Thoracic aorta (tissue), 2 donors: ENCODE data around the gene HCRTR2. TPM values are rescaled to one million over a fixed set of nuclear protein-coding genes. Genes with fewer than 3 reads are reported as not detected.
"Not testable (repeated sequence)": the region's sequence is repeated elsewhere in the genome, so short reads cannot be mapped to it uniquely, and the experiment has no call there.

Experiments used
- ATAC-seq: fragments of 150-250 bp; one replicate; pipeline ENCODE4 v1.8.0; 2017; ENCODE audit warnings: low read depth; ENCODE audit not compliant: insufficient number of reproducible peaks, low FRiP score
- DNase-seq: peaks from one replicate; pipeline ENCODE4 v3.0.0-alpha.2; 2020; ENCODE audit warnings: low spot score
- H3K27ac ChIP-seq, 2 donors: fragments of 200-600 bp; sonication (generic); 1 replicate in 1 of 2; 2 replicates in 1 of 2; pipeline ENCODE4 v1.5.1; 2016; ENCODE audit warnings: mild to moderate bottlenecking in 2 of 2, moderate library complexity in 2 of 2
- H3K27me3 ChIP-seq: fragments of 200-600 bp; sonication (generic); replicated peaks from 2 replicates; pipeline ENCODE4 v1.6.0; 2016; ENCODE audit warnings: mild to moderate bottlenecking; ENCODE audit not compliant: insufficient read depth
- H3K36me3 ChIP-seq: fragments of 200-600 bp; sonication (generic); one replicate; pipeline ENCODE4 v1.5.1; 2016
- H3K4me1 ChIP-seq, 2 donors: fragments of 200-600 bp; sonication (generic); 1 replicate in 1 of 2; 2 replicates in 1 of 2; pipeline versions ENCODE4 v1.5.1 to v1.6.0; 2016; ENCODE audit warnings: low read depth in 2 of 2, mild to moderate bottlenecking in 1 of 2; ENCODE audit not compliant: control insufficient read depth in 1 of 2
- H3K4me3 ChIP-seq: fragments of 200-600 bp; sonication (generic); 2 replicates; pipeline ENCODE4 v1.5.1; 2016; ENCODE audit warnings: mild to moderate bottlenecking
- H3K9me3 ChIP-seq: fragments of 200-600 bp; sonication (generic); 2 replicates; pipeline ENCODE4 v1.5.1; 2016
- total RNA-seq, 2 donors: library from RNA; depleted of rRNA; stranded (reverse); fragments of >200 nt; gene quantifications; one replicate each; pipeline versions ENCODE4 v1.1.0 to v1.2.3, GENCODE V29; 2016
- TF ChIP-seq, protein P1 (sequence below): fragments of 200-600 bp; sonication (generic); IDR thresholded peaks from one replicate; pipeline ENCODE4 v1.5.1; 2019; ENCODE audit warnings: antibody characterized with exemption

Gene HCRTR2
- total RNA-seq, 2 donors from 2014 or later: not detected

GRCh38 chr6:55293116-55293515 lies 118.8 kb downstream of the HCRTR2 start:
- TF ChIP-seq, protein P1, sequence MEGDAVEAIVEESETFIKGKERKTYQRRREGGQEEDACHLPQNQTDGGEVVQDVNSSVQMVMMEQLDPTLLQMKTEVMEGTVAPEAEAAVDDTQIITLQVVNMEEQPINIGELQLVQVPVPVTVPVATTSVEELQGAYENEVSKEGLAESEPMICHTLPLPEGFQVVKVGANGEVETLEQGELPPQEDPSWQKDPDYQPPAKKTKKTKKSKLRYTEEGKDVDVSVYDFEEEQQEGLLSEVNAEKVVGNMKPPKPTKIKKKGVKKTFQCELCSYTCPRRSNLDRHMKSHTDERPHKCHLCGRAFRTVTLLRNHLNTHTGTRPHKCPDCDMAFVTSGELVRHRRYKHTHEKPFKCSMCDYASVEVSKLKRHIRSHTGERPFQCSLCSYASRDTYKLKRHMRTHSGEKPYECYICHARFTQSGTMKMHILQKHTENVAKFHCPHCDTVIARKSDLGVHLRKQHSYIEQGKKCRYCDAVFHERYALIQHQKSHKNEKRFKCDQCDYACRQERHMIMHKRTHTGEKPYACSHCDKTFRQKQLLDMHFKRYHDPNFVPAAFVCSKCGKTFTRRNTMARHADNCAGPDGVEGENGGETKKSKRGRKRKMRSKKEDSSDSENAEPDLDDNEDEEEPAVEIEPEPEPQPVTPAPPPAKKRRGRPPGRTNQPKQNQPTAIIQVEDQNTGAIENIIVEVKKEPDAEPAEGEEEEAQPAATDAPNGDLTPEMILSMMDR: no peak
- Histone ChIP-seq H3K4me3 (no peak overlapping the region), H3K9me3 (no peaks in the 10 kb centered on the region), H3K27ac (no peak overlapping the region), H3K4me1 (no peaks in the 10 kb centered on the region), H3K27me3 (no peaks in the 10 kb centered on the region), H3K36me3 (no peaks in the 10 kb centered on the region)
- ATAC-seq: no peak
- DNase-seq: no peak

GRCh38 chr6:55297214-55297613 lies 122.9 kb downstream of the HCRTR2 start:
- not testable (repeated sequence) for ATAC-seq, H3K27me3 ChIP-seq, H3K4me3 ChIP-seq, DNase-seq, H3K27ac ChIP-seq, H3K9me3 ChIP-seq, H3K4me1 ChIP-seq, H3K36me3 ChIP-seq

GRCh38 chr6:55299286-55299985 lies 125.1 kb downstream of the HCRTR2 start:
- TF ChIP-seq, protein P1: no peak
- H3K27me3 ChIP-seq: no peaks in the 10 kb centered on the region
- ATAC-seq (no peak), DNase-seq (no peak)
- no peaks in the 10 kb centered on the region for H3K9me3 ChIP-seq
- no peak overlapping the region for H3K27ac ChIP-seq
- H3K4me3 ChIP-seq: no peak overlapping the region
- no peaks in the 10 kb centered on the region for H3K4me1 ChIP-seq
- H3K36me3 ChIP-seq: no peaks in the 10 kb centered on the region

- Histone ChIP-seq H3K27me3 (no peaks in the 10 kb centered on the region), H3K4me3 (no peak overlapping the region), H3K4me1 (no peaks in the 10 kb centered on the region), H3K36me3 (no peaks in the 10 kb centered on the region), H3K27ac (no peak overlapping the region), H3K9me3 (no peaks in the 10 kb centered on the region)
- TF ChIP-seq, protein P1: no peak
- no peak for ATAC-seq
- no peak for DNase-seq
Measured at GRCh38 chr6:55304747-55305146, 130.4 kb downstream of the HCRTR2 start.

GRCh38 chr6:55319961-55320695 lies 145.8 kb downstream of the HCRTR2 start:
- no peak overlapping the region for H3K4me3 ChIP-seq
- no peaks in the 10 kb centered on the region for H3K36me3 ChIP-seq
- ATAC-seq: no peak
- DNase-seq: no peak
- no peak overlapping the region for H3K27ac ChIP-seq
- H3K9me3 ChIP-seq: no peaks in the 10 kb centered on the region
- H3K27me3 ChIP-seq: no peaks in the 10 kb centered on the region
- TF ChIP-seq, protein P1: no peak
- H3K4me1 ChIP-seq: no peaks in the 10 kb centered on the region
